Measurements from ENCODE around the gene CTXN2. TPM values are rescaled to one million over a fixed set of nuclear protein-coding genes. Genes with fewer than 3 reads are reported as not detected.

CTXN2 gene
- total and polyA plus RNA-seq, 2 of the 4 experiments (the other 2 are of a cell fraction), result not detected

DNA sequence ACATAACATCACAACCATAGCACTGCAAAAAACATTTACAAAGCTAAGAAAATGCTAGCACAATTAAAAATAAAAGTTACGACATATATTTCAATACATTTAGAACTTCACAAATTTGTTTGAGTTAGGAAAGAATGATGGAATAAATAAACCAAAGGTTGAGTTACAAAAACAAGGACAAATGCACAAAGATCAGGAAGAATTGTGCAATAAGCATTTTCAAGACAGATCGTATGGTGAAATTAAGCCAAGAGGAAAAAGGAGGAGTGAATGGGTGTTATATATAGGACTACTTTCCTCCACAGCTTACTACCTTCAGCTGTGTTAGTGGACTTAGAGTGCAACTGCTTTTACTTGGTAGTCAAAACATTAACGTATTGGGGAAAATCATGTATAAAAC lies 5.9 kb upstream of the CTXN2 start:
- H3K4me3 ChIP-seq (ENCODE audit: insufficient read depth, low read depth, low read length), result no peak overlapping the region
- no peaks in the 10 kb centered on the region for H4K20me1 ChIP-seq (ENCODE audit: insufficient read depth, low read length)
- no peak for DNase-seq
- no TSS peak for BruUV-seq (replicated peaks)
- H2BK15ac ChIP-seq (ENCODE audit: low read depth, low read length), result no peak overlapping the region
- WGBS, 2 experiments (ENCODE audit: extremely low coverage in 2 of 2, insufficient read length in 1 of 2), result no CpG with 5 or more reads among the region's 3 CpGs
- no peak overlapping the region for H3K9ac ChIP-seq (ENCODE audit: low read depth, low read length)
- H3K18ac ChIP-seq (ENCODE audit: low read depth, low read length), result no peak overlapping the region
- H2AFZ ChIP-seq (replicated peaks; ENCODE audit: low read length, poor library complexity), result no peak overlapping the region
- no peak overlapping the region for H3K4me2 ChIP-seq (ENCODE audit: low read depth, low read length)
- no peak overlapping the region for H4K8ac ChIP-seq (ENCODE audit: low read depth in 2 of 2, low read length in 2 of 2)
- ChIA-PET POLR2A (ENCODE audit: unreplicated experiment) (no interaction called here), CTCF (no interaction called here)
- no peaks in the 10 kb centered on the region for H3K79me1 ChIP-seq (ENCODE audit: low read depth in 1 of 2, low read length in 2 of 2)
- H2BK5ac ChIP-seq (ENCODE audit: low read depth, low read length, poor library complexity, severe bottlenecking), result no peak overlapping the region
- H3K9me1 ChIP-seq (ENCODE audit: insufficient read depth, low read length), result no peaks in the 10 kb centered on the region
- H2BK20ac ChIP-seq (ENCODE audit: low read depth, low read length), result no peak overlapping the region
- H3K4me1 ChIP-seq (ENCODE audit: control insufficient read depth, insufficient read depth, low read length), result no peaks in the 10 kb centered on the region
- no peak overlapping the region for H3K4ac ChIP-seq (ENCODE audit: low read depth, low read length)
- no peaks in the 10 kb centered on the region for H3K9me3 ChIP-seq (ENCODE audit: control insufficient read depth, insufficient read depth, low read length)
- H2AK9ac ChIP-seq (replicated peaks; ENCODE audit: low read depth, low read length, poor library complexity), result no peak overlapping the region
- in situ Hi-C loops (cut with MboI; ENCODE audit: low sequenced_read_pairs), result no loop called here
- 0 out of 2 replicates have a peak, but pooled peaks cover 2% of the 10 kb centered on the region for H3K27me3 ChIP-seq (ENCODE audit: control insufficient read depth, insufficient read depth, low read length)
- no peak overlapping the region for H3K27ac ChIP-seq (ENCODE audit: insufficient read depth, low read length)
- no peak overlapping the region for H4K5ac ChIP-seq (ENCODE audit: low read depth, low read length)
- no peak for ATAC-seq (ENCODE audit: low read depth)
- H3K56ac ChIP-seq (ENCODE audit: extremely low read depth, insufficient read depth, low read length), result no peak overlapping the region
- H4K91ac ChIP-seq (ENCODE audit: insufficient read depth, low read depth, low read length), result no peak overlapping the region
- H2AK5ac ChIP-seq (ENCODE audit: low read depth, low read length), result no peak overlapping the region
- no peak overlapping the region for H3K23ac ChIP-seq (ENCODE audit: low read depth, low read length)
- TF ChIP-seq CHD1 (IDR thresholded peaks at IDR 0.05; ENCODE audit: low read depth, low read length) (no peak), CEBPB (IDR thresholded peaks at IDR 0.05; ENCODE audit: low read depth, low read length) (peak; percentile 72)
- H2BK120ac ChIP-seq (ENCODE audit: low read depth, low read length), result no peak overlapping the region
- dilution Hi-C loops (cut with HindIII; ENCODE audit: low sequenced_read_pairs, unreplicated experiment), result no loop called here
- no peak overlapping the region for H3K14ac ChIP-seq (replicated peaks; ENCODE audit: low read depth, low read length)
- intact Hi-C loops (cut with micrococcal nuclease), result no loop called here
- H3K36me3 ChIP-seq (ENCODE audit: control insufficient read depth, insufficient read depth, low read length), result no peaks in the 10 kb centered on the region

All from IMR-90 (cell line).